SK-N-SH treated with all-trans-retinoic acid at 6 μM for 48 hours (cell line): Measurements from ENCODE around the gene TEX36.

ENCODE experiments used
- ARNTL ChIP-seq: fragments of 450-650 bp; formaldehyde crosslinking; IDR thresholded peaks from 2 replicates; pipeline ENCODE4 v1.5.0; 2020; ENCODE audit warnings: low read depth, mild to moderate bottlenecking, moderate library complexity, borderline replicate concordance
- CREB5 ChIP-seq: fragments of 250-450 bp; sonication (Bioruptor Pico); IDR thresholded peaks from 2 replicates; pipeline ENCODE4 v1.5.1; 2020; ENCODE audit warnings: low read depth, mild to moderate bottlenecking, moderate library complexity
- CSDC2 ChIP-seq: fragments of 250-450 bp; sonication (Bioruptor Pico); IDR thresholded peaks from 2 replicates; pipeline ENCODE4 v1.5.0; 2020; ENCODE audit warnings: mild to moderate bottlenecking, moderate library complexity
- GLIS3 ChIP-seq: fragments of 250-450 bp; sonication (Bioruptor Pico); IDR thresholded peaks from 2 replicates; pipeline ENCODE4 v1.5.0; 2020; ENCODE audit warnings: mild to moderate bottlenecking, moderate library complexity
- POU6F1 ChIP-seq: fragments of 250-450 bp; sonication (Bioruptor Pico); IDR thresholded peaks from 2 replicates; pipeline ENCODE4 v1.8.0; 2021; ENCODE audit warnings: low read depth, mild to moderate bottlenecking, moderate library complexity, borderline replicate concordance
- RARB ChIP-seq: fragments of 250-450 bp; sonication (Bioruptor Pico); IDR thresholded peaks from 2 replicates; pipeline ENCODE4 v1.8.0; 2021; ENCODE audit warnings: mild to moderate bottlenecking, moderate library complexity
- TCF4 ChIP-seq: fragments of 250-450 bp; sonication (Bioruptor Pico); IDR thresholded peaks from 2 replicates; pipeline ENCODE4 v1.8.0; 2021; ENCODE audit warnings: mild to moderate bottlenecking, moderate library complexity, borderline replicate concordance
- ZFP3 ChIP-seq: fragments of 250-450 bp; sonication (Bioruptor Pico); IDR thresholded peaks from 2 replicates; pipeline ENCODE4 v1.5.0; 2020; ENCODE audit warnings: mild to moderate bottlenecking, moderate library complexity
- ZFP30 ChIP-seq: fragments of 450-650 bp; formaldehyde crosslinking; IDR thresholded peaks from 2 replicates; pipeline ENCODE4 v1.5.0; 2022; ENCODE audit warnings: mild to moderate bottlenecking, moderate library complexity
- ZNF565 ChIP-seq: fragments of 450-650 bp; formaldehyde crosslinking; conservative IDR thresholded peaks from 2 replicates; pipeline ENCODE4 v1.5.0; 2020; ENCODE audit warnings: low read depth, mild to moderate bottlenecking, moderate library complexity

- TF ChIP-seq ZFP30 (CRISPR knock-in tag): no peak
- no peak for TF ChIP-seq RARB (CRISPR knock-in tag)
- no peak for TF ChIP-seq POU6F1 (CRISPR knock-in tag)
- no peak for TF ChIP-seq TCF4
- TF ChIP-seq ZFP3: no peak
- TF ChIP-seq CSDC2: no peak
- no peak for TF ChIP-seq ZNF565 (CRISPR knock-in tag)
- TF ChIP-seq ARNTL: no peak
- no peak for TF ChIP-seq GLIS3 (CRISPR knock-in tag)
- TF ChIP-seq CREB5: no peak
Measured at GRCh38 chr10:125698481-125698998, 15.6 kb upstream of the TEX36 start.
